DND-41 (cell line): ENCODE measurements around the gene RNF144A.
A peak's percentile ranks its signal among the peaks of the same experiment; 100 is the strongest.
"Not testable (repeated sequence)": the region's sequence is repeated elsewhere in the genome, so short reads cannot be mapped to it uniquely, and the experiment has no call there.

Experiments used
- ATAC-seq: fragments of 200-7000 bp; cut with Tn5 transposase; 3 replicates; pipeline ENCODE4 v1.9.1; 2021; ENCODE audit warnings: low read depth; ENCODE audit not compliant: insufficient read depth
- DNase-seq: peaks from one replicate; pipeline ENCODE4 v3.0.0-alpha.2; 2020
- H2AFZ ChIP-seq: 2 replicates; pipeline ENCODE4 v1.6.0; 2012; ENCODE audit warnings: low read depth, low read length
- H3K27ac ChIP-seq: 2 replicates; pipeline ENCODE4 v1.5.1; 2012; ENCODE audit warnings: low read length, inconsistent platforms
- H3K27me3 ChIP-seq: fragments of 200-600 bp; sonication (generic); 2 replicates; pipeline ENCODE4 v1.6.0; 2012; ENCODE audit warnings: low read length, mild to moderate bottlenecking, inconsistent platforms; ENCODE audit not compliant: insufficient read depth, poor library complexity
- H3K36me3 ChIP-seq: 2 replicates; pipeline ENCODE4 v1.5.1; 2012; ENCODE audit warnings: low read length, inconsistent platforms; ENCODE audit not compliant: insufficient read depth
- H3K4me1 ChIP-seq: 2 replicates; pipeline ENCODE4 v1.5.1; 2012; ENCODE audit warnings: mild to moderate bottlenecking, low read length; ENCODE audit not compliant: insufficient read depth
- H3K4me2 ChIP-seq: 2 replicates; pipeline ENCODE4 v1.6.0; 2012; ENCODE audit warnings: mild to moderate bottlenecking, moderate library complexity, low read length, inconsistent platforms; ENCODE audit not compliant: insufficient read depth
- H3K4me3 ChIP-seq, 2 experiments: fragments of 200-600 bp in 1 of 2; shearing (Covaris generic) in 1 of 2; 2 replicates each; pipeline ENCODE4 v1.5.1; 2012 to 2016; ENCODE audit warnings: inconsistent platforms in 2 of 2, low read length in 2 of 2, mild to moderate bottlenecking in 2 of 2, low read depth in 1 of 2, moderate library complexity in 1 of 2
- H3K79me2 ChIP-seq: 2 replicates; pipeline ENCODE4 v1.6.0; 2012; ENCODE audit warnings: low read length, inconsistent platforms; ENCODE audit not compliant: insufficient read depth
- H3K9ac ChIP-seq: 2 replicates; pipeline ENCODE4 v1.6.0; 2012; ENCODE audit warnings: low read depth, mild to moderate bottlenecking, inconsistent platforms, low read length, moderate library complexity
- H3K9me3 ChIP-seq: 2 replicates; pipeline ENCODE4 v1.5.1; 2012; ENCODE audit warnings: low read length, moderate library complexity, mild to moderate bottlenecking, inconsistent platforms; ENCODE audit not compliant: insufficient read depth, severe bottlenecking
- H4K20me1 ChIP-seq: 2 replicates; pipeline ENCODE4 v1.6.0; 2012; ENCODE audit warnings: low read length; ENCODE audit not compliant: insufficient read depth
- CTCF ChIP-seq: IDR thresholded peaks from 2 replicates; pipeline ENCODE4 v1.5.1; 2012; ENCODE audit warnings: borderline replicate concordance, low read length, moderate library complexity, mild to moderate bottlenecking; ENCODE audit not compliant: poor library complexity, severe bottlenecking; ENCODE audit errors: extremely low read depth
- EZH2 ChIP-seq: IDR thresholded peaks from 3 replicates; pipeline ENCODE4 v1.6.1; 2012; ENCODE audit warnings: borderline replicate concordance, low read depth, mild to moderate bottlenecking, moderate library complexity, low read length, inconsistent platforms; ENCODE audit not compliant: severe bottlenecking

RNF144A gene

DNA sequence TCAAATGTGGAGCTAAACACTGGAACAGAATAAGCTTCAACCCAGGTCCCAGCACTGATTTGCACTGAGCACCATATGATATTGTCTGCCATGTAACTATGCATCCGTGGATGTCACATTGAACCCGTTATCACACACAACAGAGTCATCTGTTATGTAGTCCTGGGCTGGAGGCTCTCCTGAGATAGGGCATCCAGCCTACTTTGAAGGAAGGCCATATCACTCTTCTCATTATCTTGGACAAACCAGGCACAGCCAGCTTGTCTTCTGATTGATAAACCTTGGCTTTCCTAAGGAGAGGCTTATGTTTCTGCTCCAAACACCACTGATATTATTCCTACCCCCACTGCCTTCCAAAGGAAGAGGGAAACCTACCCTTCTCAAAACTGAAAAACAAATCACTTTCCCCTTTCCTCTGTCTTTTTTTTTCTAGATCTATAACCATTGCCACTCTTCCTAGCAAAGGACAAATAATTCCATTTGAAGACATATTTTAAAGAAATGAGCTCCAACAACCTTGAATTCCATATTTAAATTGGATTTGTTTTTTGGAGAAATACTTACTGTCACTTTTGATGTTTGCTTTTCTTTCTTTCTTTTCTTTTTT lies 23.2 kb upstream of the RNF144A start:
- TF ChIP-seq CTCF, result no peak
- TF ChIP-seq EZH2, result no peak
- no peak for DNase-seq
- no peak overlapping the region for H3K4me2 ChIP-seq
- H3K79me2 ChIP-seq, result no peaks in the 10 kb centered on the region
- no peak overlapping the region for H3K4me3 ChIP-seq
- H3K27me3 ChIP-seq, result no peaks in the 10 kb centered on the region
- H4K20me1 ChIP-seq, result no peaks in the 10 kb centered on the region
- H3K9ac ChIP-seq, result no peak overlapping the region
- no peaks in the 10 kb centered on the region for H3K36me3 ChIP-seq
- H3K9me3 ChIP-seq, result no peaks in the 10 kb centered on the region
- ATAC-seq, result no peak
- no peak overlapping the region for H2AFZ ChIP-seq
- H3K4me1 ChIP-seq, result peaks cover 8% of the 10 kb centered on the region
- H3K27ac ChIP-seq, result no peak overlapping the region

GRCh38 chr2:6896930-6897759 lies 20.1 kb upstream of the RNF144A start:
- Histone ChIP-seq H3K4me2 (no peak overlapping the region), H3K27ac (peak overlapping the region; percentile 59), H3K36me3 (no peaks in the 10 kb centered on the region), H2AFZ (no peak overlapping the region), H4K20me1 (no peaks in the 10 kb centered on the region), H3K79me2 (no peaks in the 10 kb centered on the region), H3K27me3 (no peaks in the 10 kb centered on the region), H3K9me3 (no peaks in the 10 kb centered on the region), H3K9ac (no peak overlapping the region), H3K4me1 (peaks cover 8% of the 10 kb centered on the region), H3K4me3 (no peak overlapping the region)
- DNase-seq (no peak), ATAC-seq (peak; percentile 72)
- TF ChIP-seq EZH2, result no peak
- peak; percentile 78 for TF ChIP-seq CTCF

- peaks cover 12% of the 10 kb centered on the region for H3K36me3 ChIP-seq
- not testable (repeated sequence) for H3K9me3 ChIP-seq, H3K79me2 ChIP-seq, H3K27ac ChIP-seq, H4K20me1 ChIP-seq, H3K9ac ChIP-seq, H3K4me1 ChIP-seq, H3K4me2 ChIP-seq, ATAC-seq, H3K27me3 ChIP-seq, DNase-seq, H2AFZ ChIP-seq, H3K4me3 ChIP-seq
Measured at GRCh38 chr2:6902581-6902980, 14.6 kb upstream of the RNF144A start.

- H3K36me3 ChIP-seq, result peaks cover 15% of the 10 kb centered on the region
- H3K4me1 ChIP-seq, result peaks cover 28% of the 10 kb centered on the region
- H3K9me3 ChIP-seq, result no peaks in the 10 kb centered on the region
- no peak overlapping the region for H2AFZ ChIP-seq
- TF ChIP-seq EZH2 (no peak), CTCF (no peak)
- peaks cover 9% of the 10 kb centered on the region for H3K79me2 ChIP-seq
- no peak overlapping the region for H3K9ac ChIP-seq
- H3K27ac ChIP-seq, result no peak overlapping the region
- no peak overlapping the region for H3K4me3 ChIP-seq
- ATAC-seq (no peak), DNase-seq (no peak)
- H3K4me2 ChIP-seq, result no peak overlapping the region
- no peaks in the 10 kb centered on the region for H4K20me1 ChIP-seq
- no peaks in the 10 kb centered on the region for H3K27me3 ChIP-seq
Measured at GRCh38 chr2:6905668-6906067, 11.5 kb upstream of the RNF144A start.
